Sigmoid colon (tissue), 7 donors: ENCODE measurements around the gene CPLX4. TPM values are rescaled to one million over a fixed set of nuclear protein-coding genes. Genes with fewer than 3 reads are reported as not detected.
"Not testable (repeated sequence)": the region's sequence is repeated elsewhere in the genome, so short reads cannot be mapped to it uniquely, and the experiment has no call there.

Experiments used
- DNase-seq: peaks from one replicate; pipeline ENCODE4 v3.0.0-alpha.2; 2019
- H3K27ac ChIP-seq, 4 donors: fragments of 200-600 bp; sonication (generic); one replicate each; pipeline ENCODE4 v1.5.1; 2016 to 2019; ENCODE audit warnings: mild to moderate bottlenecking in 1 of 4
- H3K27me3 ChIP-seq, 3 donors: fragments of 200-600 bp; sonication (generic); one replicate each; pipeline ENCODE4 v1.5.1; 2019; ENCODE audit warnings: mild to moderate bottlenecking in 1 of 3
- H3K36me3 ChIP-seq, 4 donors: fragments of 200-600 bp; sonication (generic); one replicate each; pipeline ENCODE4 v1.5.1; 2016 to 2019
- H3K4me1 ChIP-seq, 4 donors: fragments of 200-600 bp; sonication (generic); one replicate each; pipeline ENCODE4 v1.5.1; 2017 to 2019
- H3K4me3 ChIP-seq, 4 donors: fragments of 200-600 bp; sonication (generic); one replicate each; pipeline ENCODE4 v1.5.1; 2017 to 2019; ENCODE audit warnings: mild to moderate bottlenecking in 2 of 4, moderate library complexity in 1 of 4
- H3K9me3 ChIP-seq, 4 donors: fragments of 200-600 bp in 3 of 4; sonication (generic) in 3 of 4; one replicate each; pipeline versions ENCODE4 v1.5.1 to v1.6.1; 2013 to 2019
- CTCF ChIP-seq, 4 experiments: fragments of 450-650 bp in 3 of 4; fragments of 200-600 bp in 1 of 4; IDR thresholded peaks; one replicate each; pipeline ENCODE4 v1.5.1; 2016 to 2019; ENCODE audit warnings: antibody characterized with exemption in 4 of 4, mild to moderate bottlenecking in 3 of 4, moderate library complexity in 2 of 4
- EP300 ChIP-seq, 4 donors: sonication (generic); formaldehyde crosslinking; IDR thresholded peaks; one replicate each; pipeline ENCODE4 v1.6.1; 2017; ENCODE audit warnings: antibody characterized with exemption in 4 of 4
- POLR2A ChIP-seq, 2 donors: fragments of 450-650 bp; IDR thresholded peaks; one replicate each; pipeline ENCODE4 v1.6.1; 2016; ENCODE audit warnings: antibody characterized with exemption in 2 of 2, mild to moderate bottlenecking in 2 of 2, moderate library complexity in 2 of 2
- POLR2AphosphoS5 ChIP-seq, 4 donors: sonication (generic); formaldehyde crosslinking; IDR thresholded peaks; one replicate each; pipeline ENCODE4 v1.6.1; 2017; ENCODE audit warnings: antibody characterized with exemption in 4 of 4
- WGBS, 2 donors: extraction: QIAGEN DNeasy Blood & Tissue Kit; methylation state at CpG; one replicate each; pipeline ENCODE4 v1.1.7; 2013; 5-methylcytosine and 5-hydroxymethylcytosine counted together
- intact Hi-C: fragments of 100-400 bp; cut with DNase I; formaldehyde crosslinking; loops from one replicate; pipeline ENCODE4 v1.15.1; 2023
- polyA plus RNA-seq, 3 donors: library from polyadenylated mRNA; stranded (reverse); fragments of 200-250 nt; gene quantifications; one replicate each; pipeline ENCODE4 v1.2.3, GENCODE V29; 2013
- total RNA-seq, 4 donors: library from RNA; depleted of rRNA; stranded (reverse); fragments of >200 nt; gene quantifications; one replicate each; pipeline ENCODE4 v1.1.0, GENCODE V29; 2016
- donor health status: healthy with polysubstance abuse.
- donor health status: Bipolar disorder and iron deficiency.
- donor health status: healthy.

Gene CPLX4
- total and polyA plus RNA-seq, 7 donors: 0.33 TPM; not detected in 6

- Histone ChIP-seq H3K4me3 (no peak overlapping the region), H3K36me3 (no peaks in the 10 kb centered on the region), H3K27me3 (peaks cover 32 to 63% (median 47%) of the 10 kb centered on the region in 3 donors), H3K4me1 (peaks cover 0 to 23% (median 18%) of the 10 kb centered on the region in 4 donors), H3K27ac (no peak overlapping the region), H3K9me3 (no peaks in the 10 kb centered on the region)
- no peak for DNase-seq
- intact Hi-C loops: no loop called here
- whole genome bisulfite sequencing, 2 donors: 11 to 15% methylated on average over 16 of the region's 16 CpGs
- TF ChIP-seq EP300 (IDR thresholded peaks at IDR 0.05) (no peak), CTCF (IDR thresholded peaks at IDR 0.05) (no peak), POLR2A (IDR thresholded peaks at IDR 0.05) (no peak), POLR2AphosphoS5 (IDR thresholded peaks at IDR 0.05) (no peak)
Observed at GRCh38 chr18:59263661-59264060, 54.8 kb downstream of the CPLX4 start.

GRCh38 chr18:59262243-59262642 is 56.2 kb downstream of the CPLX4 start:
- H3K4me1 ChIP-seq, H3K4me3 ChIP-seq, DNase-seq, H3K27ac ChIP-seq, intact Hi-C loops, H3K36me3 ChIP-seq, H3K9me3 ChIP-seq: not testable (repeated sequence)
- WGBS, 2 donors: 88 to 93% methylated on average over 1 of the region's 2 CpGs
- peaks cover 19 to 51% (median 33%) of the 10 kb centered on the region in 3 donors for H3K27me3 ChIP-seq

- H3K36me3 ChIP-seq, H3K4me3 ChIP-seq, H3K9me3 ChIP-seq, DNase-seq, H3K27ac ChIP-seq, H3K4me1 ChIP-seq, intact Hi-C loops: not testable (repeated sequence)
- WGBS, 2 donors: 59 to 76% methylated on average over 3 of the region's 3 CpGs
- peaks cover 18 to 51% (median 33%) of the 10 kb centered on the region in 3 donors for H3K27me3 ChIP-seq
Observed at GRCh38 chr18:59261842-59262241, 56.6 kb downstream of the CPLX4 start.

GRCh38 chr18:59255491-59255890 is 63.0 kb downstream of the CPLX4 start:
- H3K27ac ChIP-seq, H3K36me3 ChIP-seq, H3K4me3 ChIP-seq, DNase-seq, H3K27me3 ChIP-seq, H3K9me3 ChIP-seq, H3K4me1 ChIP-seq, intact Hi-C loops: not testable (repeated sequence)
- 83 to 89% methylated on average over 30 of the region's 30 CpGs for WGBS, 2 donors

- no peaks in the 10 kb centered on the region for H3K9me3 ChIP-seq
- no peak for TF ChIP-seq POLR2AphosphoS5 (IDR thresholded peaks at IDR 0.05)
- TF ChIP-seq POLR2A (IDR thresholded peaks at IDR 0.05): no peak
- TF ChIP-seq EP300 (IDR thresholded peaks at IDR 0.05): no peak
- peak in 3 of 4 experiments; percentile 52 to 62 (median 59) for TF ChIP-seq CTCF (IDR thresholded peaks at IDR 0.05)
- H3K4me3 ChIP-seq: no peak overlapping the region
- intact Hi-C loops: loop anchor here (2.0 kb wide), 1 partner anchor 574 kb away; no protein-coding TSS in a partner anchor
- peaks cover 0 to 15% (median 0%) of the 10 kb centered on the region in 3 donors for H3K27me3 ChIP-seq
- WGBS, 2 donors: 19 to 31% methylated on average over 5 of the region's 5 CpGs
- no peak overlapping the region for H3K27ac ChIP-seq
- H3K36me3 ChIP-seq: no peaks in the 10 kb centered on the region
- H3K4me1 ChIP-seq: peaks cover 0 to 3% (median 0%) of the 10 kb centered on the region in 4 donors
- DNase-seq: no peak
Observed at GRCh38 chr18:59249199-59249774, 69.2 kb downstream of the CPLX4 start.

GRCh38 chr18:59246796-59247195 is 71.7 kb downstream of the CPLX4 start:
- 42 to 50% methylated on average over 4 of the region's 4 CpGs for WGBS, 2 donors
- TF ChIP-seq POLR2AphosphoS5 (IDR thresholded peaks at IDR 0.05) (no peak), EP300 (IDR thresholded peaks at IDR 0.05) (no peak), POLR2A (IDR thresholded peaks at IDR 0.05) (no peak), CTCF (IDR thresholded peaks at IDR 0.05) (no peak)
- H3K36me3 ChIP-seq: no peaks in the 10 kb centered on the region
- DNase-seq: no peak
- peaks cover 0 to 15% (median 0%) of the 10 kb centered on the region in 3 donors for H3K27me3 ChIP-seq
- no peak overlapping the region for H3K4me3 ChIP-seq
- peaks cover 0 to 3% (median 0%) of the 10 kb centered on the region in 4 donors for H3K4me1 ChIP-seq
- intact Hi-C loops: no loop called here
- no peaks in the 10 kb centered on the region for H3K9me3 ChIP-seq
- H3K27ac ChIP-seq: no peak overlapping the region

Other genes with a start within 250 kb of the CPLX4 start
- 10 to 100 TPM in 3 of 4 donors, 1 to 10 TPM in 1; 9.4 to 51.7 (median 30.8) TPM for gene SEC11C, start 178.8 kb downstream of the CPLX4 start, total RNA-seq
- 10 to 100 TPM; 39.5 to 95.0 (median 46.8) TPM for gene SEC11C, start 178.8 kb downstream of the CPLX4 start, polyA plus RNA-seq
- 1 to 10 TPM; 1.4 to 6.6 (median 2.7) TPM for gene GRP, start 98.5 kb downstream of the CPLX4 start, total RNA-seq
- gene GRP, start 98.5 kb downstream of the CPLX4 start, polyA plus RNA-seq: under 1 TPM in 1 of 3 donors, not detected in 2; 0.93 TPM
- not detected for gene RAX, start 45.2 kb downstream of the CPLX4 start, total RNA-seq
- gene RAX, start 45.2 kb downstream of the CPLX4 start, polyA plus RNA-seq: not detected
- gene LMAN1, start 40.6 kb upstream of the CPLX4 start, total RNA-seq: 10 to 100 TPM; 47.1 to 65.2 (median 56.9) TPM
- 10 to 100 TPM in 1 of 3 donors, 1 to 10 TPM in 2; 4.8 to 24.6 (median 7.4) TPM for gene LMAN1, start 40.6 kb upstream of the CPLX4 start, polyA plus RNA-seq